Right cardiac atrium (tissue), 5 donors: ENCODE results near the gene PDLIM5. TPM values are rescaled to one million over a fixed set of nuclear protein-coding genes. Genes with fewer than 3 reads are reported as not detected.

Experiments used
- ATAC-seq, 2 donors: fragments of 200-7000 bp; cut with Tn5 transposase; one replicate each; pipeline versions ENCODE4 v1.8.0 to v1.9.1; 2020; ENCODE audit warnings: moderate library complexity in 2 of 2, mild to moderate bottlenecking in 1 of 2
- DNase-seq, 3 donors: peaks; one replicate each; pipeline ENCODE4 v3.0.0-alpha.2; 2020
- H3K27ac ChIP-seq: one replicate; pipeline ENCODE4 v1.5.1; 2013; ENCODE audit warnings: mild to moderate bottlenecking, low read length, control low read depth, moderate library complexity
- H3K27me3 ChIP-seq: one replicate; pipeline ENCODE4 v1.6.1; 2013; ENCODE audit not compliant: control insufficient read depth, insufficient read depth
- H3K4me1 ChIP-seq: one replicate; pipeline ENCODE4 v1.6.1; 2013; ENCODE audit warnings: low read length; ENCODE audit not compliant: control insufficient read depth, insufficient read depth
- H3K4me3 ChIP-seq: one replicate; pipeline ENCODE4 v1.5.1; 2013; ENCODE audit warnings: low read length, control low read depth
- H3K9me3 ChIP-seq: one replicate; pipeline ENCODE4 v1.6.1; 2013; ENCODE audit warnings: low read length; ENCODE audit not compliant: control insufficient read depth
- WGBS: extraction: QIAGEN DNeasy Blood & Tissue Kit; methylation state at CpG from one replicate; pipeline ENCODE4 v1.1.7; 2013; 5-methylcytosine and 5-hydroxymethylcytosine counted together
- intact Hi-C, 4 donors: fragments of 100-400 bp; cut with DNase I; formaldehyde crosslinking; loops; one replicate each; pipeline versions ENCODE4 v1.11.0 to v1.14.0; 2022 to 2023
- polyA plus RNA-seq: library from polyadenylated mRNA; stranded (reverse); fragments of 200-250 nt; gene quantifications from one replicate; pipeline ENCODE4 v1.2.3, GENCODE V29; 2013
- total RNA-seq, 4 donors: library from RNA; stranded (reverse); fragmentation: NEBNext Ultra II Directional; extraction: Animal tissue kit (Norgen Biotek cat#: 25700); gene quantifications; one replicate each; pipeline ENCODE4 v1.2.1, GENCODE V29; 2021
- donor health status: healthy with polysubstance abuse.
- donor health status: DM: no; HTN: yes; CAD: no.
- donor health status: DM: no; HTN: no; CAD: no.
- donor health status: DM: no; HTN: yes; CAD: no; lungs with severe emphysema.
- donor health status: DM: yes; HTN: yes; CAD: no.

PDLIM5 gene
- total and polyA plus RNA-seq, 5 donors = 407 to 778 (median 528) TPM

- Histone ChIP-seq H3K27me3 (no peaks in the 10 kb centered on the region), H3K27ac (no peak overlapping the region), H3K9me3 (no peaks in the 10 kb centered on the region), H3K4me1 (no peaks in the 10 kb centered on the region), H3K4me3 (no peak overlapping the region)
- ATAC-seq (no peak), DNase-seq (no peak)
- intact Hi-C loops = no loop called here
- WGBS = 79% methylated on average over 3 of the region's 3 CpGs
Observed at GRCh38 chr4:94448815-94449375, 2.8 kb upstream of the PDLIM5 start.

DNA sequence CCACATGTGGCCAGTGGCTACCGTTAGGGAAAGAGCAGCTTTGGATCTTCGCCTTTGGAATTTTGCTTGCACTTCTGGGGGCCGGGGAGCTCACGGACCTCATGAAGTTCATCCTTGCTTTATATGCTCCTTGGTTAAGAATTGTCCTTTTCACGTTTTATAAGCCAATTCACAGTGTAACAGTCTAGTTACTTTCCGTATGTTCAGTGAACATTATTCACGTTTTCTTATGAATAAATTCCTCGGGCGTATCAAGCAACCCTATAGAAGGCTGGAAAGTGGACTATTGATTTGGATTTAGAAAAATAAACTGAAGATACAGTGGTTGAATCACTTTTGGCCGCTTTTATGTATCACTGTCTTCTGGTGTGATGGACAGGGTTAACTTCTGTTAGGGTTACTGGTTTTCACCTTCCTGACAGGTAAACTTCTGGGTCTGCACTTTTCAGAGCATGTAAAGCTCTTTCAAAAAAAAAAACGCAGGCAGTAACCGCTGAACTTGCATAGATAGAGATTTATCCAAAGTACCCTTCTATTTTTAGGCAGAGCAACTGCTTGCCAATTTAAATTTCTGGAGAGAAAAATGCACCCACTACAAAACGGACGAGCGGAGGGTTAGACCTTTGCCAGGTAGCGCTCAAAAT, 569 bp upstream of the PDLIM5 start:
- Histone ChIP-seq H3K27ac (peak overlapping the region; percentile 78), H3K4me3 (peak overlapping the region; percentile 98), H3K9me3 (no peaks in the 10 kb centered on the region), H3K4me1 (no peaks in the 10 kb centered on the region), H3K27me3 (no peaks in the 10 kb centered on the region)
- no peak for ATAC-seq
- WGBS = 6% methylated on average over 16 of the region's 16 CpGs
- intact Hi-C loops = loop anchor here (5.0 to 10.0 kb wide), 3 partner anchors 44 to 144 kb away; no protein-coding TSS in a partner anchor
- DNase-seq = no peak

- H3K4me3 ChIP-seq = peak overlapping the region; percentile 98
- intact Hi-C loops = loop anchor here (2.0 to 10.0 kb wide), 5 partner anchors 40 to 142 kb away; no protein-coding TSS in a partner anchor
- peak; percentile 91 to 93 for ATAC-seq
- H3K27ac ChIP-seq = peak overlapping the region; percentile 98
- DNase-seq = peak; percentile 91 to 94 (median 92)
- WGBS = 2% methylated on average over 26 of the region's 26 CpGs
- H3K4me1 ChIP-seq = no peaks in the 10 kb centered on the region
- H3K27me3 ChIP-seq = no peaks in the 10 kb centered on the region
- H3K9me3 ChIP-seq = no peaks in the 10 kb centered on the region
Observed at GRCh38 chr4:94452476-94453371, 982 bp downstream of the PDLIM5 start.

DNA sequence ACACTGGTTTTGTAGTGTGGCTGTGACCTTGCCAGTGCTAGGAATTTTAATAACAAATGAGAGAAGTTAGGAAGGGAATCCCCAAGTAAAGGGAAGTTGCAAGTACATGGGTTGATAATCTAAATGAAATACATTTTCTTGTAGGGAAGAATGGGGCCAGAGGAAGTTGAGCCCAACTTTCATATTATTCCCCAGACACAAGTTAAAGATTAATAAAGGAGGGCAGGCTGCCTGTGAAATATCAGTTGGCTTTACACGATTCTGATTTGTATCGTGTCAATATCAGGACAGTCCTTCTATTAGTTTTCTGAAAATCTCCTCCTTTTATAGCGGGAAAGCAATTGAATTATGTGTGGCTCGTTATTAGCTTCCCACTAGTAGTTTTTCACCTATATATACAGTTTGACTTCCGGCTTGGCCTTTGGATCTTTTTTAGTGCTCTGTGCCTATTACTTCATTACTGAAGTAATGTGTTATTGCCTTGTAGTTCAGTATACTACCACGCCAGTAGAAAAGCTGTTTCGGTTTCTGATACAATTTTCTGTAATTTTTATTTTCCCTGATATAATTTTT, 1.7 kb downstream of the PDLIM5 start:
- H3K4me1 ChIP-seq = no peaks in the 10 kb centered on the region
- intact Hi-C loops = loop anchor here (2.0 to 10.0 kb wide), 5 partner anchors 41 to 141 kb away; no protein-coding TSS in a partner anchor

GRCh38 chr4:94454405-94454804, 2.7 kb downstream of the PDLIM5 start:
- no peak overlapping the region for H3K27ac ChIP-seq
- intact Hi-C loops = loop anchor here (5.0 to 10.0 kb wide), 3 partner anchors 47 to 140 kb away; no protein-coding TSS in a partner anchor

More for the DNA sequence above, 1.7 kb downstream of the PDLIM5 start:
- Histone ChIP-seq H3K27ac (peak overlapping the region; percentile 98), H3K4me3 (peak overlapping the region; percentile 98), H3K27me3 (no peaks in the 10 kb centered on the region), H3K9me3 (no peaks in the 10 kb centered on the region)
- DNase-seq (no peak), ATAC-seq (no peak)
- 48% methylated on average over 7 of the region's 7 CpGs for WGBS

GRCh38 chr4:94455081-94455480, 3.3 kb downstream of the PDLIM5 start:
- no peaks in the 10 kb centered on the region for H3K9me3 ChIP-seq
- WGBS = 30% methylated on average over 3 of the region's 3 CpGs
- no peaks in the 10 kb centered on the region for H3K27me3 ChIP-seq
- H3K4me3 ChIP-seq = peak overlapping the region; percentile 98
- no peaks in the 10 kb centered on the region for H3K4me1 ChIP-seq
- H3K27ac ChIP-seq = peak overlapping the region; percentile 42
- ATAC-seq = no peak
- DNase-seq = peak; percentile 75 to 87 (median 82)
- intact Hi-C loops = loop anchor here in 3 of 4 donors (10.0 kb wide), 2 partner anchors 120 to 140 kb away; no protein-coding TSS in a partner anchor

More at GRCh38 chr4:94454405-94454804, 2.7 kb downstream of the PDLIM5 start:
- H3K27me3 ChIP-seq = no peaks in the 10 kb centered on the region
- ATAC-seq (no peak), DNase-seq (no peak)
- WGBS = 57% methylated on average over 2 of the region's 2 CpGs
- no peaks in the 10 kb centered on the region for H3K4me1 ChIP-seq
- H3K4me3 ChIP-seq = peak overlapping the region; percentile 98
- H3K9me3 ChIP-seq = no peaks in the 10 kb centered on the region

GRCh38 chr4:94457692-94458106, 6.0 kb downstream of the PDLIM5 start:
- Histone ChIP-seq H3K27me3 (no peaks in the 10 kb centered on the region), H3K9me3 (no peaks in the 10 kb centered on the region), H3K4me1 (peaks cover 2% of the 10 kb centered on the region), H3K27ac (peak overlapping the region; percentile 17), H3K4me3 (no peak overlapping the region)
- ATAC-seq = peak; percentile 83 to 91
- peak in 1 of 3 donors; percentile 25 for DNase-seq
- intact Hi-C loops = loop anchor here in 3 of 4 donors (10.0 kb wide), 2 partner anchors 117 to 137 kb away; no protein-coding TSS in a partner anchor
- 11% methylated on average over 1 of the region's 1 CpG for WGBS

DNA sequence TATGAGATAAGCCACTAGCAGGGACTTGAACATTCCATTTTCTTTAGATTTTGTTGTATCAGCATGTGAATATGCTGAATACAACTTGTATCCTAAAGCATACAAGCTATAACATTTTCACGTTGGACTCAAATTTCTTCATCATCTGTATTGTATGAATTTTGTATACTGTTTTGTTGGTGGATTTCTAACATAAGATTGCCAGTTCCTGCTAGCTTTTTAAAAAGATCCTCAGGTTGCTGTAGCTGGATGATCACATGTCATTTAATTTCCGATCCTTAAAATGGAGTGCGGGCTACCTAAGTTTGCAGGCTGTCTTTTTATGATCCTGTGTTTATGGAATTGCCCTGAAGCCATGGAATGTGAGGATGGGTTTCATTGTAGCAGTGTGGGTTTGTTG, 6.9 kb downstream of the PDLIM5 start:
- H3K4me1 ChIP-seq = peaks cover 5% of the 10 kb centered on the region
- no peaks in the 10 kb centered on the region for H3K9me3 ChIP-seq
- peak overlapping the region; percentile 43 for H3K27ac ChIP-seq
- ATAC-seq = no peak
- 64% methylated on average over 3 of the region's 3 CpGs for WGBS
- peak overlapping the region; percentile 35 for H3K4me3 ChIP-seq
- H3K27me3 ChIP-seq = no peaks in the 10 kb centered on the region
- no peak for DNase-seq
- intact Hi-C loops = loop anchor here in 3 of 4 donors (10.0 kb wide), 2 partner anchors 116 to 136 kb away; no protein-coding TSS in a partner anchor

GRCh38 chr4:94459462-94460161, 7.9 kb downstream of the PDLIM5 start:
- DNase-seq (no peak), ATAC-seq (no peak)
- H3K4me1 ChIP-seq = peaks cover 5% of the 10 kb centered on the region
- peak overlapping the region; percentile 90 for H3K27ac ChIP-seq
- peak overlapping the region; percentile 57 for H3K4me3 ChIP-seq
- WGBS = 53% methylated on average over 4 of the region's 4 CpGs
- no peaks in the 10 kb centered on the region for H3K9me3 ChIP-seq
- intact Hi-C loops = loop anchor here in 3 of 4 donors (10.0 kb wide), 2 partner anchors 115 to 135 kb away; no protein-coding TSS in a partner anchor
- no peaks in the 10 kb centered on the region for H3K27me3 ChIP-seq

GRCh38 chr4:94461506-94461905, 9.8 kb downstream of the PDLIM5 start:
- H3K9me3 ChIP-seq = no peaks in the 10 kb centered on the region
- peaks cover 8% of the 10 kb centered on the region for H3K4me1 ChIP-seq
- ATAC-seq = no peak
- no peak overlapping the region for H3K4me3 ChIP-seq
- no peaks in the 10 kb centered on the region for H3K27me3 ChIP-seq
- 66% methylated on average over 2 of the region's 2 CpGs for WGBS
- intact Hi-C loops = no loop called here
- H3K27ac ChIP-seq = peak overlapping the region; percentile 37
- no peak for DNase-seq
